K562 (cell line): ENCODE results near the gene NEDD9. TPM values are rescaled to one million over a fixed set of nuclear protein-coding genes. Genes with fewer than 3 reads are reported as not detected.

Source experiments
- ATAC-seq: fragments of 200-7000 bp; cut with Tn5 transposase; 3 replicates; pipeline ENCODE4 v1.9.1; 2020; ENCODE audit warnings: moderate library complexity
- BruUV-seq: library from RNA; stranded (reverse); fragments of 400-500 nt; replicated peaks from 2 replicates; lab custom pipeline; 2021; lab: Mats Ljungman, UMichigan
- CTCF ChIA-PET: fragments of 300-600 bp; formaldehyde crosslinking; extraction: SDS; loops from one replicate; lab custom pipeline; 2021; ENCODE audit warnings: low intra/inter-chr PET ratio; lab: Yijun Ruan, JAX
- POLR2A ChIA-PET: fragments of 300-600, 350-650 bp; sonication (Branson Sonifier 250); formaldehyde crosslinking; extraction: SDS; loops from one replicate; lab custom pipeline; 2021; ENCODE audit warnings: antibody characterized with exemption, inconsistent platforms; lab: Yijun Ruan, JAX
- DNase-seq, 4 experiments: peaks; one replicate each; pipeline versions ENCODE4 v3.0.0 to v3.0.0-alpha.2; 2011 to 2018; ENCODE audit warnings: low spot score in 3 of 4, mixed read lengths in 3 of 4; ENCODE audit errors: extremely low read depth in 1 of 4
- FAIRE-seq: peaks from 2 replicates; lab custom pipeline; 2011; peaks lifted over from hg19 to GRCh38; lab: Jason Lieb, UNC
- H2AFZ ChIP-seq: 2 replicates; pipeline ENCODE4 v1.6.0; 2011; ENCODE audit warnings: low read depth, low read length, control low read depth, inconsistent platforms
- H3K27ac ChIP-seq: fragments of 200-600 bp; 3 replicates; pipeline ENCODE4 v1.8.0; 2011; ENCODE audit warnings: low read depth, mild to moderate bottlenecking, control low read depth, inconsistent platforms, low read length, moderate library complexity, mixed read lengths; ENCODE audit errors: extremely low read depth
- H3K27me3 ChIP-seq, 2 experiments: fragments of 300-600 bp in 1 of 2; 2 replicates in 1 of 2; 3 replicates in 1 of 2; pipeline versions ENCODE4 v1.6.0 to v1.8.0; 2011; ENCODE audit warnings: inconsistent platforms in 2 of 2, low read length in 2 of 2, mild to moderate bottlenecking in 1 of 2, mixed read lengths in 1 of 2, moderate library complexity in 1 of 2; ENCODE audit not compliant: control insufficient read depth in 2 of 2, insufficient read depth in 2 of 2
- H3K36me3 ChIP-seq: fragments of 300-600 bp; 3 replicates; pipeline ENCODE4 v1.8.0; 2011; ENCODE audit warnings: mild to moderate bottlenecking, low read length, inconsistent platforms; ENCODE audit not compliant: control insufficient read depth, insufficient read depth
- H3K4me1 ChIP-seq, 2 experiments: fragments of 200-600 bp in 1 of 2; replicated peaks in 1 of 2; 2 replicates in 1 of 2; 3 replicates in 1 of 2; pipeline versions ENCODE4 v1.5.1 to v1.8.0; 2011; ENCODE audit warnings: inconsistent platforms in 2 of 2, low read length in 2 of 2, mild to moderate bottlenecking in 1 of 2, mixed read lengths in 1 of 2, moderate library complexity in 1 of 2; ENCODE audit not compliant: control insufficient read depth in 2 of 2, insufficient read depth in 2 of 2
- H3K4me2 ChIP-seq: 2 replicates; pipeline ENCODE4 v1.6.1; 2011; ENCODE audit warnings: low read length, control low read depth, inconsistent platforms, mixed read lengths; ENCODE audit not compliant: insufficient read depth
- H3K4me3 ChIP-seq: fragments of 200-600 bp; sonication (generic), shearing (Covaris generic); 2 replicates; pipeline ENCODE4 v1.5.1; 2016; ENCODE audit warnings: control low read depth, inconsistent platforms
- H3K79me2 ChIP-seq: fragments of 200-600 bp; 3 replicates; pipeline ENCODE4 v1.8.0; 2011; ENCODE audit warnings: low read length, inconsistent platforms; ENCODE audit not compliant: control insufficient read depth, insufficient read depth
- H3K9ac ChIP-seq, 2 experiments: 2 replicates each; pipeline versions ENCODE4 v1.6.0 to v1.6.1; 2011; ENCODE audit warnings: low read depth in 2 of 2, low read length in 2 of 2, control low read depth in 1 of 2, inconsistent platforms in 1 of 2, mild to moderate bottlenecking in 1 of 2, mixed read lengths in 1 of 2; ENCODE audit not compliant: insufficient read depth in 1 of 2
- H3K9me1 ChIP-seq: one replicate; pipeline ENCODE4 v1.6.0; 2011; ENCODE audit warnings: inconsistent platforms, mild to moderate bottlenecking, low read length, moderate library complexity; ENCODE audit not compliant: control insufficient read depth, insufficient read depth
- H3K9me3 ChIP-seq: replicated peaks from 2 replicates; pipeline ENCODE4 v1.5.1; 2011; ENCODE audit warnings: low read depth, low read length, inconsistent platforms; ENCODE audit not compliant: control insufficient read depth, insufficient read depth
- H4K20me1 ChIP-seq: replicated peaks from 2 replicates; pipeline ENCODE4 v1.6.1; 2011; ENCODE audit warnings: low read length, inconsistent platforms, mixed read lengths; ENCODE audit not compliant: control insufficient read depth, insufficient read depth
- FOXO4 ChIP-seq: fragments of 450-650 bp; formaldehyde crosslinking; IDR thresholded peaks from 2 replicates; pipeline ENCODE4 v1.4.0; 2020; ENCODE audit warnings: mild to moderate bottlenecking, moderate library complexity
- KLF16 ChIP-seq: IDR thresholded peaks from 2 replicates; pipeline ENCODE4 v1.6.1; 2016; ENCODE audit warnings: antibody characterized with exemption
- RAD21 ChIP-seq, 2 experiments: fragments of 250-450 bp in 1 of 2; fragments of 450-650 bp in 1 of 2; sonication (Bioruptor Pico) in 1 of 2; formaldehyde crosslinking in 1 of 2; IDR thresholded peaks in 1 of 2; conservative IDR thresholded peaks in 1 of 2; 2 replicates each; pipeline versions ENCODE4 v1.4.0 to v1.8.0; 2020 to 2022; ENCODE audit warnings: mild to moderate bottlenecking in 2 of 2, moderate library complexity in 1 of 2
- ZBTB26 ChIP-seq: fragments of 450-650 bp; formaldehyde crosslinking; IDR thresholded peaks from 2 replicates; pipeline ENCODE4 v1.4.0; 2022; ENCODE audit warnings: missing genetic modification characterization
- ZNF184 ChIP-seq: sonication (generic); formaldehyde crosslinking; IDR thresholded peaks from 2 replicates; pipeline ENCODE4 v1.5.0; 2020; ENCODE audit warnings: missing genetic modification reagents
- WGBS: fragments of 100-300 bp; shearing (Covaris generic); methylation state at CpG from one replicate; pipeline ENCODE4 v1.1.6; 2016; ENCODE audit warnings: low coverage, mixed read lengths; ENCODE audit not compliant: insufficient coverage; ENCODE audit errors: missing lambda C conversion rate; 5-methylcytosine and 5-hydroxymethylcytosine counted together
- in situ Hi-C: fragments of 300-500 bp; cut with MboI; formaldehyde crosslinking; loops from 4 replicates; pipeline ENCODE4 v1.15.0; 2018; ENCODE audit warnings: inconsistent platforms, mixed read lengths
- intact Hi-C: fragments of 100-400 bp; cut with micrococcal nuclease; formaldehyde crosslinking; loops from 2 replicates; pipeline ENCODE4 v1.14.2; 2022
- polyA plus RNA-seq, 8 experiments: library from polyadenylated mRNA; depleted of rRNA in 4 of 8; stranded (reverse) in 5 of 8; unstranded in 3 of 8; fragments of >200 nt; fragmentation: Nextera tagmentation in 2 of 8; fragmentation: Illumina TruSeq in 1 of 8; extraction: Ambion mirVana in 2 of 8; extraction: Trizol in 1 of 8; gene quantifications; 2 replicates each; pipeline versions ENCODE4 v1.2.1 to v1.2.3, GENCODE V29; 2011 to 2014; ENCODE audit warnings: inconsistent platforms in 1 of 8, missing spikeins in 1 of 8
- total RNA-seq, 7 experiments: library from RNA; depleted of rRNA in 6 of 7; stranded (reverse); fragments of >200 nt in 6 of 7; fragmentation: Illumina TruSeq in 2 of 7; extraction: Trizol in 2 of 7; gene quantifications; 2 replicates each; pipeline versions ENCODE4 v1.2.1 to v1.2.3, GENCODE V29; 2011 to 2021; ENCODE audit warnings: low replicate concordance in 1 of 7

Gene NEDD9
- total and polyA plus RNA-seq, 9 of the 15 experiments (the other 6 are each of a cell fraction or from before 2014, with no cell fraction given), result 0.04 to 0.18 (median 0.15) TPM; not detected in 6

- TF ChIP-seq RAD21 (CRISPR knock-in tag; conservative IDR thresholded peaks at IDR 0.05 in 1 of 2, IDR thresholded peaks at IDR 0.05 in 1 of 2) (no peak), ZBTB26 (CRISPR knock-in tag) (no peak), KLF16 (no peak), ZNF184 (CRISPR knock-in tag) (no peak), FOXO4 (no peak)
- intact Hi-C loops, result no loop called here
Measured at GRCh38 chr6:11265932-11266331, 33.5 kb upstream of the NEDD9 start.

More at GRCh38 chr6:11265932-11266331, 33.5 kb upstream of the NEDD9 start:
- ChIA-PET CTCF (no interaction called here), POLR2A (no interaction called here)
- in situ Hi-C loops, result no loop called here
- H3K4me3 ChIP-seq, result no peak overlapping the region
- H4K20me1 ChIP-seq, result no peaks in the 10 kb centered on the region
- FAIRE-seq, result no peak
- no peak overlapping the region for H2AFZ ChIP-seq
- H3K27ac ChIP-seq, result no peak overlapping the region
- H3K9me1 ChIP-seq, result no peaks in the 10 kb centered on the region
- no peaks in the 10 kb centered on the region for H3K36me3 ChIP-seq
- no peak overlapping the region for H3K9ac ChIP-seq
- no TSS peak for BruUV-seq
- H3K4me1 ChIP-seq, result no peaks in the 10 kb centered on the region
- no peak for DNase-seq
- 0% methylated on average over 1 of the region's 1 CpG for WGBS
- no peaks in the 10 kb centered on the region for H3K9me3 ChIP-seq
- ATAC-seq, result no peak
- H3K79me2 ChIP-seq, result no peaks in the 10 kb centered on the region
- peaks cover 5 to 11% of the 10 kb centered on the region in 2 experiments for H3K27me3 ChIP-seq
- no peak overlapping the region for H3K4me2 ChIP-seq
